Suprapubic skin (tissue), 4 donors: ENCODE results near the gene PCDHB14.

Experiments
- CTCF ChIP-seq, 2 donors: fragments of 200-600 bp in 1 of 2; fragments of 450-650 bp in 1 of 2; sonication (generic) in 1 of 2; IDR thresholded peaks; one replicate each; pipeline ENCODE4 v1.5.1; 2016 to 2019; ENCODE audit warnings: antibody characterized with exemption in 2 of 2, mild to moderate bottlenecking in 1 of 2, moderate library complexity in 1 of 2
- EP300 ChIP-seq: sonication (generic); formaldehyde crosslinking; IDR thresholded peaks from one replicate; pipeline ENCODE4 v1.6.1; 2017; ENCODE audit warnings: antibody characterized with exemption
- POLR2A ChIP-seq, 2 donors: fragments of 450-650 bp; IDR thresholded peaks; one replicate each; pipeline ENCODE4 v1.6.1; 2017; ENCODE audit warnings: antibody characterized with exemption in 2 of 2, mild to moderate bottlenecking in 2 of 2, moderate library complexity in 2 of 2
- POLR2AphosphoS5 ChIP-seq, 3 donors: sonication (generic); formaldehyde crosslinking; IDR thresholded peaks; one replicate each; pipeline ENCODE4 v1.6.1; 2017; ENCODE audit warnings: antibody characterized with exemption in 3 of 3

- no peak for TF ChIP-seq POLR2AphosphoS5 (IDR thresholded peaks at IDR 0.05)
- TF ChIP-seq CTCF (IDR thresholded peaks at IDR 0.05), result no peak
- no peak for TF ChIP-seq EP300
- no peak for TF ChIP-seq POLR2A (IDR thresholded peaks at IDR 0.05)
These were observed 30.9 kb upstream of the PCDHB14 start, which contains the start of gene PCDHB10 for GRCh38 chr5:141192110-141192725.
